ENCODE measurements around the gene GPX2. TPM values are rescaled to one million over a fixed set of nuclear protein-coding genes. Genes with fewer than 3 reads are reported as not detected.

The GPX2 gene
- total RNA-seq, 1 donor from 2014 or later, result not detected

DNA sequence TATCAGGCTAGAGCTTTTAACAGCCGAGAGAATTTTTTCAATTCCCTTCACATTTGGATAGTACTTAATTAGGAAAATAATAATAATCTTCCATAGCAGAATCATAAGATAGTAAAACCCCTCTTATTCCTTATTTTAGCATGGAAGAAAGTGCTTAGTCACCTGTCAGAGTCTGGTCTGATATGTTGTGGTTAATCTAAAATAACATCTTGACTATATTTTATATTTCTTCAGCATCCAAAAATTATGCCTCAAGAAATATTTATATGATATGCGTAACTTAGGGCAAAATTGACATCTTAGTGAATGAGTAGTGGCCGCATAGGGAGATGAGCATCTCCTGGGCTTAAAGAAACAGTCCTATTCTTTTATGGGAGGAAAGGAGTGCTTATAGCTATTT lies 15.5 kb downstream of the GPX2 start:
- no peak overlapping the region for H3K4me3 ChIP-seq (ENCODE audit: low read depth, low read length)
- DNase-seq (ENCODE audit: low read depth), result no peak
- TF ChIP-seq, protein P1, sequence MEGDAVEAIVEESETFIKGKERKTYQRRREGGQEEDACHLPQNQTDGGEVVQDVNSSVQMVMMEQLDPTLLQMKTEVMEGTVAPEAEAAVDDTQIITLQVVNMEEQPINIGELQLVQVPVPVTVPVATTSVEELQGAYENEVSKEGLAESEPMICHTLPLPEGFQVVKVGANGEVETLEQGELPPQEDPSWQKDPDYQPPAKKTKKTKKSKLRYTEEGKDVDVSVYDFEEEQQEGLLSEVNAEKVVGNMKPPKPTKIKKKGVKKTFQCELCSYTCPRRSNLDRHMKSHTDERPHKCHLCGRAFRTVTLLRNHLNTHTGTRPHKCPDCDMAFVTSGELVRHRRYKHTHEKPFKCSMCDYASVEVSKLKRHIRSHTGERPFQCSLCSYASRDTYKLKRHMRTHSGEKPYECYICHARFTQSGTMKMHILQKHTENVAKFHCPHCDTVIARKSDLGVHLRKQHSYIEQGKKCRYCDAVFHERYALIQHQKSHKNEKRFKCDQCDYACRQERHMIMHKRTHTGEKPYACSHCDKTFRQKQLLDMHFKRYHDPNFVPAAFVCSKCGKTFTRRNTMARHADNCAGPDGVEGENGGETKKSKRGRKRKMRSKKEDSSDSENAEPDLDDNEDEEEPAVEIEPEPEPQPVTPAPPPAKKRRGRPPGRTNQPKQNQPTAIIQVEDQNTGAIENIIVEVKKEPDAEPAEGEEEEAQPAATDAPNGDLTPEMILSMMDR (conservative IDR thresholded peaks at IDR 0.05; ENCODE audit: low read depth, low read length), result no peak

DNA sequence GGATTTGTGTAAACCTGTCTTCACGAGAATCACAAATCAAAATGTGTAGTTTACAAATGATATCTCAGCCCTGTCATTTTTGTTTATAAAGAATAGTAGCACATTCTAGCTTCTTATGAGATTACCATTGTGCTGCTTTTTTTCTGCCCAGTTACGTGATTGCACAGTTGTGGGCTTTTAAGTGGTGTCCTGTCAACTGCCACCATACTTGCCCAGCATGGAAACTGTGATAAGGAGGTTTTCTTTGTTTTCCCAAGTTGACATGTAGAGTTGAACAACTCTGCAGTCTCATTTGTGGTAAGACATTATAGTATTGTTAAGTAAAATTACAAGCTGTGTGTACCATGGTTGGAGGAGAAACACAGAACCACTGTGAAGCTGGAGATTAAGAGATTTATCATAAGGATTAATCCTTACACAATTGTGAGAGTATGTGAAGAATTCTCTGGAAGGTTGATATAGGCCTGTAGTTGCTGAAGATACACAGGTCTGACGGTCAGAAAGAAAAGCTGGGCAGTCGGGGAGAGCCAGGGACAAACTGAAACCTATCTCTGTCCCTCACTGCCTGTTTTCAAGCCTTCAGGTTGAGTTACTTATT lies 16.0 kb downstream of the GPX2 start:
- DNase-seq (ENCODE audit: low read depth), result no peak
- H3K4me3 ChIP-seq (ENCODE audit: low read depth, low read length), result no peak overlapping the region
- TF ChIP-seq, protein P1 (conservative IDR thresholded peaks at IDR 0.05; ENCODE audit: low read depth, low read length), result no peak

- TF ChIP-seq, protein P1 (conservative IDR thresholded peaks at IDR 0.05; ENCODE audit: low read depth, low read length), result no peak
- no peak overlapping the region for H3K4me3 ChIP-seq (ENCODE audit: low read depth, low read length)
- no peak for DNase-seq (ENCODE audit: low read depth)
Measured at GRCh38 chr14:64923015-64923414, 19.5 kb downstream of the GPX2 start.

- TF ChIP-seq, protein P1 (conservative IDR thresholded peaks at IDR 0.05; ENCODE audit: low read depth, low read length), result no peak
- no peak overlapping the region for H3K4me3 ChIP-seq (ENCODE audit: low read depth, low read length)
- no peak for DNase-seq (ENCODE audit: low read depth)
Measured at GRCh38 chr14:64920465-64920864, 22.1 kb downstream of the GPX2 start.

- no peak overlapping the region for H3K4me3 ChIP-seq (ENCODE audit: low read depth, low read length)
- TF ChIP-seq, protein P1 (conservative IDR thresholded peaks at IDR 0.05; ENCODE audit: low read depth, low read length), result no peak
- no peak for DNase-seq (ENCODE audit: low read depth)
Measured at GRCh38 chr14:64919618-64920017, 22.9 kb downstream of the GPX2 start.

DNA sequence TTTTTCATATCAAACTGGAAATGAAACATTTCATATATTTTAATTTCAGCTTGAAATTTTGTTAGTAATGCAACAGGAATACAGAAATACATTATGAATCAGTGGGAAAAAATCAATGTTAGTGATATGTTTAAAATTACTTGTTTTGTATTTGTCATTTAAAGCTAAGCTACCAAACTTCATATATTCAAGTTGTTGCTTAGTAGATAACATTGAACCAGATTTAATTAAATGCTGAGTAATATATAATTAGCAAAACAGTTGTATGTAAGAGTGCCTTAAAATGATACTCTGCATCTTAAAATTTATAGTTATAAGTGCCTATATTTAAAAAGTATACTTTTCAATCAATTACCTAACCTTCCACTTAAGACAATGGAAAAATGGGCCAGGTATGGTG lies 23.3 kb downstream of the GPX2 start:
- H3K4me3 ChIP-seq (ENCODE audit: low read depth, low read length), result no peak overlapping the region
- TF ChIP-seq, protein P1 (conservative IDR thresholded peaks at IDR 0.05; ENCODE audit: low read depth, low read length), result no peak
- no peak for DNase-seq (ENCODE audit: low read depth)

- DNase-seq (ENCODE audit: low read depth), result no peak
- H3K4me3 ChIP-seq (ENCODE audit: low read depth, low read length), result no peak overlapping the region
- TF ChIP-seq, protein P1 (conservative IDR thresholded peaks at IDR 0.05; ENCODE audit: low read depth, low read length), result no peak
Measured at GRCh38 chr14:64918216-64918615, 24.3 kb downstream of the GPX2 start.

Measured in epithelial cell of proximal tubule (primary cell).